ENCODE measurements around the gene KDM4B. TPM values are rescaled to one million over a fixed set of nuclear protein-coding genes. Genes with fewer than 3 reads are reported as not detected.

Gene KDM4B
- total and polyA plus RNA-seq, 9 of the 15 experiments (the other 6 are each of a cell fraction or from before 2014, with no cell fraction given), result 0.21 to 29.9 (median 7.3) TPM

GRCh38 chr19:4929186-4929585 lies 39.7 kb upstream of the KDM4B start:
- H2AFZ ChIP-seq (ENCODE audit: low read depth, low read length), result no peak overlapping the region
- no peak overlapping the region for H3K4me3 ChIP-seq
- H3K4me2 ChIP-seq (ENCODE audit: insufficient read depth, low read length), result no peak overlapping the region
- peaks cover 8 to 35% of the 10 kb centered on the region in 2 experiments; a peak in 4 of 5 replicates for H3K4me1 ChIP-seq (replicated peaks in 1 of 2; ENCODE audit: control insufficient read depth in 2 of 2, insufficient read depth in 2 of 2, low read length in 2 of 2)
- peaks cover 65% of the 10 kb centered on the region; the same call in 2 of the 3 replicates for H3K36me3 ChIP-seq (ENCODE audit: control insufficient read depth, insufficient read depth, low read length)
- no peaks in the 10 kb centered on the region for H3K9me3 ChIP-seq (replicated peaks; ENCODE audit: control insufficient read depth, insufficient read depth, low read depth, low read length)
- POLR2A ChIA-PET, result interaction anchor here (0.9 to 1.2 kb wide), 2 partner anchors 9 to 10 kb away, joined by 3 read pairs; no protein-coding TSS in a partner anchor
- WGBS (ENCODE audit: insufficient coverage, low coverage, missing lambda C conversion rate), result 100% methylated on average over 9 of the region's 22 CpGs
- H3K79me2 ChIP-seq (ENCODE audit: control insufficient read depth, insufficient read depth, low read length), result peaks cover 34% of the 10 kb centered on the region
- H3K9me1 ChIP-seq (ENCODE audit: control insufficient read depth, insufficient read depth, low read length), result peaks cover 4% of the 10 kb centered on the region
- in situ Hi-C loops (cut with MboI), result no loop called here
- no peak overlapping the region for H3K9ac ChIP-seq (ENCODE audit: insufficient read depth in 1 of 2, low read depth in 2 of 2, low read length in 2 of 2)
- DNase-seq (ENCODE audit: extremely low read depth in 1 of 4, low spot score in 3 of 4) (no peak), ATAC-seq (no peak), FAIRE-seq (no peak)
- peaks cover 4% of the 10 kb centered on the region; the same call in 1 of the 2 replicates for H4K20me1 ChIP-seq (replicated peaks; ENCODE audit: control insufficient read depth, insufficient read depth, low read length)
- BruUV-seq (replicated peaks), result no TSS peak
- intact Hi-C loops (cut with micrococcal nuclease), result no loop called here
- H3K27me3 ChIP-seq (ENCODE audit: control insufficient read depth in 2 of 2, insufficient read depth in 2 of 2, low read length in 2 of 2), result no peaks in the 10 kb centered on the region
- TF ChIP-seq ZNF518B (CRISPR knock-in tag; IDR thresholded peaks at IDR 0.05) (no peak), EGR1 (conservative IDR thresholded peaks at IDR 0.05) (0 out of 2 replicates have a peak, but pooled peaks have one; percentile 15)
- no peak overlapping the region for H3K27ac ChIP-seq (ENCODE audit: extremely low read depth, low read depth, low read length)
- CTCF ChIA-PET (ENCODE audit: low intra/inter-chr PET ratio), result no interaction called here
